Measurements from ENCODE around the gene PIN4. TPM values are rescaled to one million over a fixed set of nuclear protein-coding genes. Genes with fewer than 3 reads are reported as not detected.

Gene PIN4
- total RNA-seq = 10 to 100 TPM in 6 of 10 donors, 1 to 10 TPM in 4; 6.9 to 15.6 (median 10.5) TPM
- polyA plus RNA-seq = 10 to 100 TPM; 17.7 to 52.8 TPM
- long read RNA-seq, donor 1, transcript PIN4-203 (4 exons, 1,321 nt) = major isoform, 15 of 20 reads
- long read RNA-seq, donor 1, partial matches to known transcripts = 2 of 20 reads
- long read RNA-seq, donor 1, other reads (novel, unspliced or antisense) = 2 of 20 reads
- long read RNA-seq, donor 2, transcript PIN4-203 (4 exons, 1,321 nt) = major isoform, 14 of 18 reads
- long read RNA-seq, donor 2, partial matches to known transcripts = 1 of 18 reads
- long read RNA-seq, donor 2, other reads (novel, unspliced or antisense) = 3 of 18 reads
- long read RNA-seq, donor 3, partial matches to known transcripts = 1 of 5 reads
- long read RNA-seq, donor 3, other reads (novel, unspliced or antisense) = 1 of 5 reads

DNA sequence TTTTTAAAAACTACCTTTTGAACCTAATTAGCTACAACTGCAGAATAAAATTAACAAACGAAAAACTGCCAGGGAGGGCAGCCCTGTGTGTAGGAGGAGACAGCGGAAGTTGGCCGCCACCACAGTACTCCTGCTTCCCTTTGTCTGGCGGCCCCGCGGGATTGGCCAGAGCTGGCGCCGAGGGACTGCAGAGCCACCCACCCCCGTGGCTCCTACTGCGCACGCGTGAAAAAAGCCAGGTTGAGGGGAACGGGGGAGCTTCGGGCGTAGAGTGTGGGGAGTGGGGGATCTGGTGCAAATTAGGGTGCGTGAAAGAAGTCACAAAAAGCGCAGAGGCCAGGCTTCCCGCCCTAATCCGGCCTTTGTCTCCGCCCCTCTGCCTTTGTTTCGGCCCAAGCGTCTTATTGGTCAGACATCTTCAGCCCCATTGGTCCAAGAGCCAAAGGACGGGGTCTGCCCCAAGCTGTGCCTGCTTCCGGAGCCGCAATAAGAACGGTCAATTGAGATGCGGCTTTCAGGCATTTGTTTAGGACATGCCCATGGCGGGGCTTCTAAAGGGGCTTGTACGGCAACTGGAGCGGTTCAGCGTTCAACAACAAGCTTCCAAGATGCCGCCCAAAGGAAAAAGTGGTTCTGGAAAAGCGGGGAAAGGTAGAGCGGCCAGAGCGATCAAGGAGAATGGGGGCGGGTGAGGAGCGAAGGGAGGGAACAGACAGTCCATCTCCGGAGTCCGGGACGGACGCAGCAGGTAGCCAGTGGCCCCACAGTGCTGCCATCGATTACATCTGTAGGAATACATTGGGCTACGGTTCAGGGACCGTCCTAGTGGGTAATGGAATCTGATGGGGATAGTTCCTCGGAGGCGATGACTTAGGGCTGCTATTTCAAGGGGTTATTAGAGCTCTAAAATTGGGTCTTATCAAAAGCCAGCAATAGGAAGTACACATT, at the start of gene PIN4:
Gene PIN4, plus strand, starts transcription at position 580 of the 948 bp plus-strand sequence. Its CDS starts 29 bp downstream, at position 609.
- peaks cover 0 to 3% (median 0%) of the 10 kb centered on the region in 9 donors for H3K36me3 ChIP-seq

DNA sequence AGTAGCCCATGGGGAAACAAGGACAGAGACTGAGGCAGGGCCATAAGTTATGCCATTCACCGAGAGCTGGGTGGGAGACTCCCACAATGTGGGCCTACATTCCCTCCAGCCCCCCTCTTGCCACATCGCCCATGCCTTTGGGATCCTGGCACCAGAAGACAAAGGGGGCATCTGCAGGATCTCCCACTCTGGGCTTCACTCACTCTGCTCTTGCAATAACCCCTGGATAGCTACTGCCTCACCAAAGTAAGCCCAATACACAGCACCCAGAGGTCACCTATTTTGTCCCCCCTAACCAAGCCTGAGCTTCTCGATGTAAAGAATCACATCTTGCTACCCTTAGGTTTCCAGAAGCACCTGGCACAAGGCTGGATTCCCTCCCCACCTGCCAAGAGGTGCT, 49.1 kb upstream of the PIN4 start:
- Histone ChIP-seq H3K4me1 (peaks cover 0 to 24% (median 7%) of the 10 kb centered on the region in 9 donors), H3K4me3 (peak overlapping the region in 6 of 10 donors; percentile 54 to 64 (median 56)), H3K36me3 (peaks cover 0 to 7% (median 0%) of the 10 kb centered on the region in 9 donors), H3K27ac (peak overlapping the region in 2 of 10 donors; percentile 61 to 65), H3K27me3 (peaks cover 0 to 52% (median 0%) of the 10 kb centered on the region in 7 donors), H3K9me3 (no peaks in the 10 kb centered on the region)
- no peak for DNase-seq
- WGBS, 2 donors = 79 to 89% methylated on average over 3 of the region's 3 CpGs
- no peak for ATAC-seq
- intact Hi-C loops (cut with DNase I) = loop anchor here in 1 of 10 donors (5.0 kb wide), 1 partner anchor 50 kb away; the partner anchor contains the start of gene PIN4
- TF ChIP-seq, protein P1, sequence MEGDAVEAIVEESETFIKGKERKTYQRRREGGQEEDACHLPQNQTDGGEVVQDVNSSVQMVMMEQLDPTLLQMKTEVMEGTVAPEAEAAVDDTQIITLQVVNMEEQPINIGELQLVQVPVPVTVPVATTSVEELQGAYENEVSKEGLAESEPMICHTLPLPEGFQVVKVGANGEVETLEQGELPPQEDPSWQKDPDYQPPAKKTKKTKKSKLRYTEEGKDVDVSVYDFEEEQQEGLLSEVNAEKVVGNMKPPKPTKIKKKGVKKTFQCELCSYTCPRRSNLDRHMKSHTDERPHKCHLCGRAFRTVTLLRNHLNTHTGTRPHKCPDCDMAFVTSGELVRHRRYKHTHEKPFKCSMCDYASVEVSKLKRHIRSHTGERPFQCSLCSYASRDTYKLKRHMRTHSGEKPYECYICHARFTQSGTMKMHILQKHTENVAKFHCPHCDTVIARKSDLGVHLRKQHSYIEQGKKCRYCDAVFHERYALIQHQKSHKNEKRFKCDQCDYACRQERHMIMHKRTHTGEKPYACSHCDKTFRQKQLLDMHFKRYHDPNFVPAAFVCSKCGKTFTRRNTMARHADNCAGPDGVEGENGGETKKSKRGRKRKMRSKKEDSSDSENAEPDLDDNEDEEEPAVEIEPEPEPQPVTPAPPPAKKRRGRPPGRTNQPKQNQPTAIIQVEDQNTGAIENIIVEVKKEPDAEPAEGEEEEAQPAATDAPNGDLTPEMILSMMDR (IDR thresholded peaks at IDR 0.05) = no peak

More for the DNA sequence above, at the start of gene PIN4:
- Histone ChIP-seq H3K4me3 (peak within 1 kb of the TSS; percentile 52 to 84 (median 72)), H3K4me1 (peaks cover 0 to 17% (median 11%) of the 10 kb centered on the region in 9 donors), H3K9me3 (no peaks in the 10 kb centered on the region), H3K27ac (peak within 1 kb of the TSS; percentile 69 to 87 (median 84)), H3K27me3 (no peaks in the 10 kb centered on the region)
- DNase-seq = peak; percentile 83 to 94
- TF ChIP-seq, protein P1 (IDR thresholded peaks at IDR 0.05) = no peak
- WGBS, 2 donors = 1% methylated on average over 39 to 46 of the region's 46 CpGs
- peak; percentile 97 to 99 (median 98) for ATAC-seq
- intact Hi-C loops (cut with DNase I) = loop anchor here in 2 of 10 donors (5.0 kb wide), 2 partner anchors 49 to 179 kb away; partner anchors contain the start of gene RTL5 (in 1 of the 2)

DNA sequence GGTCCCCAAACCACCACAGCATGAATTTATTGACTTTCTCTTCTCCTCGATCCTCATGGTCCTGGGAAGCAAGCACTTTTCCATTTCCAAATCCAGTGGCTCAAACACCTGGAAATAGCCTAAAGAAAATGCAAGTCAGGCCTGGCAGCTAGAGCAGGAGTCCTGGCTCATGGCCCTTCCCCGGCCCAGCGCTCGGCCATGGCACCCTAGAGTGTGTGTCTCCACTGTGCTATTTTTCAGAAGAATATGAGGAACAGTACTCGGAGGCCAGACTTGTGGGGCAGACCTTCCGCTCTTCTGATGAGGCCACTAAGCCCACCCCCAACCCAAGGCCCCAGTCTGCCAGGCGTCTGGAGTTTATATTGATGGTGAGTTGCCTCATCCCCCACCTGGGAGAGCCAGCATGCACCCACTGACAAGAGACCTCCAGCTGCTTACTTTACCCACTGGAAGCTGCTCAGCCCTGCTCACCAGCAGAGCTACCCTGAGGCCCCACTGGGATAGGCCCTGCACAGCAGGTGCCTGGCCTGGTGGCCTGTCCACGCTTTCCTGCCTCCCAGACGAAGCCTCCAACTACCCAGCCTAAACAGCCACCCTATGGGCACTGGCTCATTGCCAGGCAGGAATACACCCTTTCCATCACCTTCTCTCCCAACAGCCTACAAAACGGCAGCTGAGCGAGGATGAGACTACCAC, 47.6 kb upstream of the PIN4 start:
- no peak for ATAC-seq
- Histone ChIP-seq H3K4me3 (no peak overlapping the region), H3K27me3 (peaks cover 0 to 53% (median 0%) of the 10 kb centered on the region in 7 donors), H3K27ac (no peak overlapping the region), H3K36me3 (peaks cover 0 to 17% (median 0%) of the 10 kb centered on the region in 9 donors), H3K9me3 (no peaks in the 10 kb centered on the region), H3K4me1 (peaks cover 0 to 18% (median 7%) of the 10 kb centered on the region in 9 donors)
- TF ChIP-seq, protein P1 (IDR thresholded peaks at IDR 0.05) = no peak
- no peak for DNase-seq
- WGBS, 2 donors = 93 to 97% methylated on average over 10 to 11 of the region's 11 CpGs
- intact Hi-C loops (cut with DNase I) = loop anchor here in 1 of 10 donors (5.0 kb wide), 1 partner anchor 48 kb away; the partner anchor contains the start of gene PIN4
